LNCaP clone FGC (cell line): ENCODE results near the gene U2AF1L4.
A peak's percentile ranks its signal among the peaks of the same experiment; 100 is the strongest.

Experiments
- DNase-seq: peaks from one replicate; pipeline ENCODE4 v3.0.0-alpha.2; 2011; ENCODE audit warnings: low read depth
- H3K4me3 ChIP-seq: 2 replicates; pipeline ENCODE4 v1.5.1; 2011; ENCODE audit warnings: mild to moderate bottlenecking, low read depth, low read length, control low read depth
- TF ChIP-seq, protein P1 (sequence below): IDR thresholded peaks from 2 replicates; pipeline ENCODE4 v1.5.1; 2012; ENCODE audit warnings: mild to moderate bottlenecking; ENCODE audit not compliant: control insufficient read depth, insufficient read depth; ENCODE audit errors: extremely low read depth

U2AF1L4 gene

DNA sequence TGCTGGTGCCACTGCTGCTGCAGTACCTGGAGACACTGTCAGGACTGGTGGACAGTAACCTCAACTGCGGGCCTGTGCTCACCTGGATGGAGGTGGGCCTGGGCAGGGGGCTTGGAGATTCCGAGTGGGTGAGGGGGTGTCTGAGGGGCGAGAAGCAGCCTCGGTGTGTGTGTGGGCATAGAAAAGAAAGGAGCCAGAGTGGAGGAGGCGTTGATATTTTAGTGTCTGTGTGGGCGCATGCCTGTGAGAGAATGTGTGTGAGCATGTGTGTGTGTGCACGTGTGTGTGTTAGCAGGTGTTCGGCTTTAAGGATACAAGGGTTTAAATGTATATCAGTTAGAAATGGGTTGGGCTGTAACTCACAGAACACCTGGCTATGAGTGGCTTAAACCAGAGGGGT is 33.8 kb upstream of the U2AF1L4 start:
- DNase-seq = no peak
- TF ChIP-seq, protein P1, sequence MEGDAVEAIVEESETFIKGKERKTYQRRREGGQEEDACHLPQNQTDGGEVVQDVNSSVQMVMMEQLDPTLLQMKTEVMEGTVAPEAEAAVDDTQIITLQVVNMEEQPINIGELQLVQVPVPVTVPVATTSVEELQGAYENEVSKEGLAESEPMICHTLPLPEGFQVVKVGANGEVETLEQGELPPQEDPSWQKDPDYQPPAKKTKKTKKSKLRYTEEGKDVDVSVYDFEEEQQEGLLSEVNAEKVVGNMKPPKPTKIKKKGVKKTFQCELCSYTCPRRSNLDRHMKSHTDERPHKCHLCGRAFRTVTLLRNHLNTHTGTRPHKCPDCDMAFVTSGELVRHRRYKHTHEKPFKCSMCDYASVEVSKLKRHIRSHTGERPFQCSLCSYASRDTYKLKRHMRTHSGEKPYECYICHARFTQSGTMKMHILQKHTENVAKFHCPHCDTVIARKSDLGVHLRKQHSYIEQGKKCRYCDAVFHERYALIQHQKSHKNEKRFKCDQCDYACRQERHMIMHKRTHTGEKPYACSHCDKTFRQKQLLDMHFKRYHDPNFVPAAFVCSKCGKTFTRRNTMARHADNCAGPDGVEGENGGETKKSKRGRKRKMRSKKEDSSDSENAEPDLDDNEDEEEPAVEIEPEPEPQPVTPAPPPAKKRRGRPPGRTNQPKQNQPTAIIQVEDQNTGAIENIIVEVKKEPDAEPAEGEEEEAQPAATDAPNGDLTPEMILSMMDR = no peak
- H3K4me3 ChIP-seq = no peak overlapping the region

DNA sequence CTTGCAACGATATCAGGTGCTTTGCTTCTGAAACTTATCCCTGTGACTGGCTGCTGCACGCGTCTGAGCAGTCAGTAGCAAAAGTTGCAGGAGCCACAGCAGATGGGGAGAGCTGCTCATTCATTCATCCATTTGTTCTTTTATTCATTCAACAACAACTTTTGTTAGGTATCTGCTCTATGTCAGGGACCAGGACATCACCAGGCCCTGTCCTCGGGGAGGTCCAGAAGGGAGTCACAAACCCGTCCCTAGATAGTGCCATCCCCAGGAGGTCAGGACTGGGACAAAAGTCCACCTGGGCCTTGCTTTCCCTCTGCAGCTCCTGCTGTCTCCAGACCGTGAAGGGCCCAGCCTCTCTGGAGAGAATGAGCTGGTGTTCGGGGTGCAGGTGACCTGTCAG is 32.7 kb upstream of the U2AF1L4 start:
- TF ChIP-seq, protein P1 = no peak
- H3K4me3 ChIP-seq = no peak overlapping the region
- no peak for DNase-seq

DNA sequence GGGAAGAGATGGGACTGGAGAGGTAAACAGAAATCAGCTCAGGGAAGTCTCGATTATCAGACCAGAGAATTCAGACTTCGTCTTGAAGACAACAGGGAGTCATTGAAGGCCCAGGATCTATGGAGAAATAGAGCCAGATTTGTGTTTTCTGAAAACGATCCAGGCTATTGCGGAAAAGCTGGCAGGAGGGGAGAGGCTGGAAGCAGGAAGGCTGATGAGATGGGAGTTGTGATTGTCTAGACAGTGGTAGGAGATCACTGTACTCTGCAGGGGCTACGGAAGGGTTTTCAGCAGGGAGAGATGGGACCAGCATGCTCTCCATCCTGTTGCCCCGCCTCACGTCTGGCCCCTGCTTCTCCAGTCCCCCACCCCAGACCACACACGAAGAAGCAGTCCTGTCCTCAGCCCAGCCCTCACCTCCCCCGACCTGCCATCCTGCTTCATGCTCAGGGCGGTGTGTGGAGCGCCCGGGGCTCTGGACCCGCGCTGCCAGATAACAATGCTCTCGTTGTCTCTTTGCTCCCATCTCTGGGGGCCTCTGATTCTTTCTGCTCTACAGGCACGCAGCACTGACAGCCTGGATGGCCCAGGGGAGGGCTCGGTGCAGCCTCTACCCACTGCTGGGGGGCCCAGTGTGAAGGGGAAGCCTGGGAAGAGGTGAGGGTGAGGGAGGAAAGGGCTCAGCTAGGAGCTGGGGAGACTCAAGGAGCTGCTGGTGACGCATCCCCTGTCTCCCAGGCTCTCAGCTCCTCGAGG is 32.0 kb upstream of the U2AF1L4 start:
- DNase-seq = no peak
- TF ChIP-seq, protein P1 = no peak
- no peak overlapping the region for H3K4me3 ChIP-seq

DNA sequence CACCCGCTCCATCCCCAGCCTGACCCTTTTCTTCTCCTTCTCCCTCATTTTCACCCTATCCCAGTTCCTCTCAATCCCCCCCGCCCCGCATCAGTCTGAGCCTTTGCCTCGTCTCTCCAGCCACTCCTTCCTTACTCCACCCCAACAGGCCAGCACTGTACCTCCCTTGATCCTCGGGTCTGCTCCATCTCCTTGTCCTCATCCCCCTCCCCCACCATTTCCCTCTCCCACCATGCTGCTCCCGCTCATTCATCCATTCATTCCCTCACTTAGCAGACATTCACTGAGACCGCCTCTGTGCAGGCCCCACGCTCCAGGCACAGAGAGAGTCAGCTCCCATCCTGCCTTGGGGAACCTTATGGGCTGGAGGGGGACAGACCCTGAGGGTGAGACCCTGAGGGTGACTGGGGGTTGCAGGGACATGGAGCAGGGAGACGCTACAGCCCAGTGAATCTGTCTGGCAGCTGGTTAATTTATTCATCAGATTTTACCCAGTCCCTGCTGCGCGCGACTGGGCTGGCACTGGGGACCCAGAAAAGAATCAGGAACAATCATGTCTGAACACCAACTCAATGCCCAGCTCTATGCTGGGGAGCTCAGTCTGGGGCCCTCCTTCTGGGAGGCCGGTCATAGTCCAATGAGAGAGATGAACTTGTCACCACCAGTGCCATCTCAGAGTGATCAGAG is 31.0 kb upstream of the U2AF1L4 start:
- no peak for DNase-seq
- TF ChIP-seq, protein P1 = no peak
- peak overlapping the region; percentile 69 for H3K4me3 ChIP-seq

DNA sequence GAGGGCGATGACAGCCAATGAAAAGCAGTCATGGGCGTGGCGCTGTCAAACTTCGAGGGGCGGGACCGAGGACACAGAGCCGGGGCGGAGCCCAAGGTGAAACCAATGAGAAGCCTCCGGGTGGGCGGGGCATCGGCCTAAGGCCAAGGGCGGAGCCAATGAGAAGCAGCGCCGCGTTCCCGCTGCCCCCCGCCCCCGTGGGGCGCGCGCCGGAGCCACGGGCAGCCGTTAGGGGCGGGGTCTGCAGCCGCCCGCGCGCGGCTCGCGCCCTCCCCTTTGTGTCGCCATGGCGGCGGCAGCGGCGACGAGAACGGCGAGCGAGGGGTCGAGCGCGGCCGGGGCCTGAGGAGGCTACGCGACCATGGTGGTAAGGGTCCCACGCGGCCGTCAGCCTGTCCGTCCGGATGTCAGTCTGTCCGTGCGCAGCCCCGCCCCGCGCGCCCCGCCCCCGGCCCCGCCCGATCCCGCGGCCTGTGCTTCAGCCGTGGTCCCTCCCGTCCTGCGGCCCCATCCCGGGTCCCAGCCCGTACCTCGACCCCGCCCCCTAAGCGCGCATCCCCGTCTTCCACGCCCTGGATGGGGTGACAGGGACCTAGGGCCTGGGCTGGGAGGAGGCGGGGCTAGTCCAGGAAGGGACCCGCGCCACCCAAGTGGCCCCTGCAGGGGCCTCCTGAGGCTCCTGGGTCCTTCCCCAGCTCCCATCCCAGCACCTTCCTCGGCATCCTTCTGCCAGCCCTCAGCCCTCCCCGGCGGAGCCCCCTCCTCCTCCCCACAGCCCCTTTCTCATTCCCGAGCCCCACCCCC is 30.3 kb upstream of the U2AF1L4 start, which contains the start of gene ARHGAP33:
Gene ARHGAP33 (plus strand): TSS at position 267 of the 804 bp plus-strand sequence. CDS start 95 bp downstream, at position 362.
- TF ChIP-seq, protein P1 = no peak
- H3K4me3 ChIP-seq = peak within 1 kb of the TSS; percentile 69
- DNase-seq = peak; percentile 85

DNA sequence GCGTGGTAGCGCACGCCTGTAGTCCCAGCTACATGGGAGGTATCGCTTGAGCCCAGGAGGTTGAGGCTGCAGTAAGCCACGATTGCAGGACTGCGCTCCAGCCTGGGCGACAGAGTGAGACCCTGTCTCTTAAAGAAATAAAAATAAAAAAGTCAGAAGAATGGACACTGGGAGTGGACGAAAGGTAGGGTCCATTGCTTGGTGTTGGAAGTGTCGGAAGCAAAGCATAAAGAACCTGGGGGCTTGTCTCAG is 29.8 kb upstream of the U2AF1L4 start:
- DNase-seq = no peak
- TF ChIP-seq, protein P1 = no peak
- peak overlapping the region; percentile 69 for H3K4me3 ChIP-seq
